ENCODE measurements around the gene BTLA.
A peak's percentile ranks its signal among the peaks of the same experiment; 100 is the strongest.
"Not testable (repeated sequence)": the region's sequence is repeated elsewhere in the genome, so short reads cannot be mapped to it uniquely, and the experiment has no call there.

BTLA gene

DNA sequence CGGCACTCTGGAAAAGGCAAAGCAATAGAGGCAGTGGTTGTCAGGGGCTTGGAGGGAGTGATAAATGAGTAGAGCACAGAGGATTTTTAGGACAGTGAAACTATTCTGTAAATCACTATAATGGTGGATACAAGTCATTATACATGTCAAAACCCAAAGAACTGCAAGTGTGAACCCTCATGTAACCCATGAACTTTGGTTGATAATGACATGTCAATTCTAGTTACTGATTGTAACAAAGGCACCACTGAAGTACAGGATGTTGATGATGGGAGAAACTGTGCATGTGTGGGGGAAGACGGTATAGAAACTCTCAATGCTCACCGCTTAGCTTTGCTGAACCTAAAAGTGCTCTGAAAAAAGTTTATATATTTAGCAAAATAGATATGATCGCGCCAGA is 36.0 kb downstream of the BTLA start:
- TF ChIP-seq, protein P1, sequence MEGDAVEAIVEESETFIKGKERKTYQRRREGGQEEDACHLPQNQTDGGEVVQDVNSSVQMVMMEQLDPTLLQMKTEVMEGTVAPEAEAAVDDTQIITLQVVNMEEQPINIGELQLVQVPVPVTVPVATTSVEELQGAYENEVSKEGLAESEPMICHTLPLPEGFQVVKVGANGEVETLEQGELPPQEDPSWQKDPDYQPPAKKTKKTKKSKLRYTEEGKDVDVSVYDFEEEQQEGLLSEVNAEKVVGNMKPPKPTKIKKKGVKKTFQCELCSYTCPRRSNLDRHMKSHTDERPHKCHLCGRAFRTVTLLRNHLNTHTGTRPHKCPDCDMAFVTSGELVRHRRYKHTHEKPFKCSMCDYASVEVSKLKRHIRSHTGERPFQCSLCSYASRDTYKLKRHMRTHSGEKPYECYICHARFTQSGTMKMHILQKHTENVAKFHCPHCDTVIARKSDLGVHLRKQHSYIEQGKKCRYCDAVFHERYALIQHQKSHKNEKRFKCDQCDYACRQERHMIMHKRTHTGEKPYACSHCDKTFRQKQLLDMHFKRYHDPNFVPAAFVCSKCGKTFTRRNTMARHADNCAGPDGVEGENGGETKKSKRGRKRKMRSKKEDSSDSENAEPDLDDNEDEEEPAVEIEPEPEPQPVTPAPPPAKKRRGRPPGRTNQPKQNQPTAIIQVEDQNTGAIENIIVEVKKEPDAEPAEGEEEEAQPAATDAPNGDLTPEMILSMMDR (conservative IDR thresholded peaks at IDR 0.05; ENCODE audit: low read length) = no peak
- no peak overlapping the region for H3K4me3 ChIP-seq (ENCODE audit: low read length)
- DNase-seq (ENCODE audit: low read depth) = no peak

DNA sequence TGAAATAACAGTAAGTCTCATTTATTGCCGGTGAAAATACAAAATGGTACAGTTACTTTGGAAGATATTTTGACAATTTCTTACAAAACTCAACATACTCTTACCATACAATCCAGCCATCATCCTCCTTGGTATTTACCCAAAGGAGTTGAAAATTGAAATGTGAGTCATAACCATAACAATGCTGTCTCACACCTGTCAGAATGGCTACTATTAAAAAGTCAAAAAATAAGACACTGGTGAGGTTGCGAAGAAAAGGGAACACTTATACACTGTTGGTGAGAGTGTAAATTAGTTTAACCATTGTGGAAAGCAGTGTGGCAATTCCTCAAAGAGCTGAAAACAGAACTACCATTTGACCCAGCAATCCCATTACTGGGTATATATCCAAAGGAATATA is 37.5 kb downstream of the BTLA start:
- not testable (repeated sequence) for DNase-seq (ENCODE audit: low read depth); H3K4me3 ChIP-seq (ENCODE audit: low read length)

DNA sequence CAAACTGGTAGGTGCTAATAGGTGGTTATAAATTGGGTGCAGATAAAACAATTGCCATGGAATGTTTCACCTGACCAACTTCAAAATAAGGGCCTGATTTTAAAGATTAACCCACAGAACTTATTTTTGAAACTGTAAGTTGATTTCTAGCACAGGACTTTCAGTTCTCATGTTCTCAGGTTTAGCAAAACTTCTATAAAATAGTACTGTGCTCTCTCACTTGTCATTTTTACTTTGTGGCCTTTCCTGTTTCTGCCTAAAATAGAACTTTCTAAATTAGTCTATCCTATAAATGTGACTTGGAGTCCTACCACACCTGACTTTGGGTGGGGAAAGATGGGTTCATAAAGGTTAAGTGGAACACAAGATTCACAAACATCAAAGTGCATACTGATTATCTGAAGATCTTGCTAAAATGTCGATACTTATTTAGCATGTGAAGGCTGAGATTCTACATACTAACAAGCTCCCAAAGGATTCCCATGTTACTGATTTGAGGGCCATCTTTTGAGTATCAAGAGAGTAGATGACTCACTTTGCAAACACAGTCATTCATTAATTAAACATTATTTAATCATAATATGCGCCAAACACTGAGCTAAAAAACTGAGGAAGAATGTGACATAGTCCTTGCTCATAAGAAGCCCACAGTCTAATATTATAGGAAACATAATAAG is 38.6 kb downstream of the BTLA start:
- no peak overlapping the region for H3K4me3 ChIP-seq (ENCODE audit: low read length)
- DNase-seq (ENCODE audit: low read depth) = no peak
- TF ChIP-seq, protein P1 (conservative IDR thresholded peaks at IDR 0.05; ENCODE audit: low read length) = no peak

DNA sequence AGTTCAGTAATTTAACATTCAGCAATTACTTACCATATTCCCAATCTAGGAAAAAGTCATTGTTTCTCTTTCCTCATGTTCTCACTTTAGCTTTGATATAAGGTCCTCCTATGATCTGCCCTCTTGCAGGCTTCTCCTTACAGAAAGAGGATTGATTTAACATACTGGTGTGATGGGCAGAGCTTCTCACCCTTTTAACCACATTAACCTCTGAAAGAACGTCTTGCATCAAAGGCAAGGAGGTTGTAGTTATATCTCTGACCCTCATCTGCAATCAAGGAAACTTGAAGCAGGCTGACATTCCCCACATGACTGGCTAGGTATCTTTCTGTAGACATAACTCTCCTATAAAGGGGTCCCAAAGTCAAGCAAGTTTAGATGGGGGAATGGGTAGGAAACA is 39.5 kb downstream of the BTLA start:
- no peak for DNase-seq (ENCODE audit: low read depth)
- TF ChIP-seq, protein P1 (conservative IDR thresholded peaks at IDR 0.05; ENCODE audit: low read length) = no peak
- H3K4me3 ChIP-seq (ENCODE audit: low read length) = no peak overlapping the region

DNA sequence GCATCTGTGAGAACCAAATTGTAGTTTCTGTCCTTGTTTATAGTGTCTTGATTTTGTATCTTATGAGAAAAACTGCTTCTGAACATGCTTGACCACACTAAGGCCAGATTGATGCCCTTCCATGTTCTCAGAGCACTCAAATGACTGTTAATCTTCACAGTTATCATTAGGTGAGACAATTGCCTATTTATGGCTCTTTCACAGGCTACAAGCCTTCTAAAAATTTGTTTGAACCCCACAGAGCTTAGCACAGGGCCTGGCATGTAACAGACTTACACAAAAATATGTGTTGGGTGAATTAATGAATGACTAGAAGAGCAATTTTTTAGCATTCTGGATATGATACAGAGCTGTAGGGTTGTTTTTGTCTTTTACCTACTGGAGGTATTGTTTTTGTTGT is 43.1 kb downstream of the BTLA start:
- H3K4me3 ChIP-seq (ENCODE audit: low read length) = no peak overlapping the region
- no peak for DNase-seq (ENCODE audit: low read depth)
- TF ChIP-seq, protein P1 (conservative IDR thresholded peaks at IDR 0.05; ENCODE audit: low read length) = no peak

DNA sequence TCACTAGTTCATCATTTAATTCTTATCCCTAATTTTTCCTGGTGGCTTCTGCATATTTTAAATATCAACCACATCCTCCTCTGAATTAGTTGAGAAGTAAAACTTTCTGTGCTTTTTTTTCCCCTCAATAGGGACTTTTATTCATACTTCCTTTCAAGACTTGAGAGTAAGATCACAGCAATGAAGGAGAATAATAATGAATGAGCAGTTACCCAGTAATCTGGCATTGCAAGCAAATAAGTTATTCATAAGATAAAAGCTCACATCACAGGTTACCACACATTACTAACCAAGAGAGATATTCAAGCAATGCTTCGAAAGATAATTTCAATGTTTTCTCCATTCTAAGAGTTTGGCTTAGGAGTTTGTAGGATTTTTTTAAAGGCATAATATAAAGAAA is 50.3 kb downstream of the BTLA start:
- TF ChIP-seq, protein P1 (conservative IDR thresholded peaks at IDR 0.05; ENCODE audit: low read length) = no peak
- no peak for DNase-seq (ENCODE audit: low read depth)
- H3K4me3 ChIP-seq (ENCODE audit: low read length) = no peak overlapping the region

DNA sequence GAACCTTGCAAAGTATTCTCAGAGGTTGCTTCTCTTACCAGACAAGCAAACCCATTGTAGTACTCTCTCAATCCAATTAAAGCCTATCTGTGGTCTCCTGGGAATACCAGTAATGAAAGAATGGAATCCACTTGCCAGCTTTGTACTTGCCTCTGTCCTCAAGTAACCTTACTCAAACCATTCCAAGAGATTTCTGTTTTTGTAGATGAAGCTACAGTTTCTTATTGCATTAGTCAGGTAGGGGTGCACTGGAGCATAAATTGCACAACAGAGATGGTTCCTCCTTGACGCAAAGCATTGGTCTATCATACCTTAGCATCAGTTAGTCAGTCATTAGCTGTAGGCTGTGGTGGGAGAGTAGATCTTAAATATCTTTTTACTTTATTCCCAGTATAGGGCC is 52.9 kb downstream of the BTLA start:
- TF ChIP-seq, protein P1 (conservative IDR thresholded peaks at IDR 0.05; ENCODE audit: low read length) = no peak
- H3K4me3 ChIP-seq (ENCODE audit: low read length) = no peak overlapping the region
- DNase-seq (ENCODE audit: low read depth) = peak; percentile 60

DNA sequence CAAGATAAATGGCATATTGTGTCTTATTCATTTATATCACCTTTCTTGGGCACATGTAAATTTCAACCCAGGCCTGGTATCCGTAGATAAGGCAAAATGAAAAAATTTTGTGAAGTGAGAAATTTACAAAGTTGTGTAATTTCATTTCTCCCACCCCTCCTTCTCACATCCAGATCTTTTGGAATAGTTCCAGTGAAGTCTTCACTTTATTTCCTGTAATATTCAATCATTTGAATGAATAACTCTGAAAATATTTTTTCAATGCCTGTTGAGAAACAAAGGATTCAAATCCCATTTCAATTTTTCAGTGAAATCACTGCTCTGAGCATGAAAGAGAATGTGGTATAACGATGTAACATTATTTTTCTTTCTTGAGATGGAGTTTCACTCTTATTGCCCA is 53.4 kb downstream of the BTLA start:
- DNase-seq (ENCODE audit: low read depth) = peak; percentile 2
- no peak overlapping the region for H3K4me3 ChIP-seq (ENCODE audit: low read length)
- TF ChIP-seq, protein P1 (conservative IDR thresholded peaks at IDR 0.05; ENCODE audit: low read length) = no peak
